HS-5 (cell line): ENCODE measurements around the gene GDF10.

Source experiments
- DNase-seq: peaks from one replicate; pipeline ENCODE4 v3.0.0-alpha.2; 2012; ENCODE audit warnings: low read depth

Gene GDF10

DNA sequence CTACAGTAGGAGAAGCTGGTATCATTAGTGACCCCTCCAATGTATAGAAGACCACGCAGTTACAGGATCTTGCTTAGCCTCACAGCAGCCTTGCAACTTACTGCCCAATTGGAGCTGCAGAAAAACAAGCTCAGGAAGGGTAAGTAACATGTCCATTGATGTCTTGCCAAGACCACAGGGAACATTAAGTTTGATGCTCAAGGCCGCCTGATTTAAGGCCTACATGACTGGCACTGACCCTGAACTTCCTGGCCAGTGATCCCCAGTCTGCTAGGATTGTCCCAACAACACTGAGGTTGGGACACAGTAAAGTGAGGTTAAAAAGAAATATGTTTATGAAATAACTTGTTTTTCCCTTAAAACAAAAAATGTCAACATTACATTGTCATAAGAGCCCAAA lies 15.4 kb downstream of the GDF10 start:
- no peak for DNase-seq

DNA sequence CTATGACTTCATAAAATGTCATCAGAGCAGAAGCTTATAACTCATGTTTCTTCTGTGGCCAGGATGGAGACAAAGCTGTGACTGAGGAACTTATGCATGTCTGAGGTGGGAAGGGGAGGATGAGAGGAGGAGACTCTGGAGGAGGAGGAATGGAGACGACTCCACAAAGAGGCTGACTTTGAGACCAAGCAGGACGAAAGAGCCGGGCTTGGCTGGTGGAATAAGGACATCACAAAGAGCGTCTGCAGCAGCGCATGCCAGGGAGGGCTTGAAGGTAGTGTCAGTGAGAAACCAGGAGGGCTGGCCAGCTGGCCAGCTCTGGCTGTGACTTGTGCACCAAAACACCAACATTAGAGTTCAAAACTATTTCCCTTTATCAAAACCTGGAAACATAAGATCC lies 16.1 kb downstream of the GDF10 start:
- no peak for DNase-seq

DNA sequence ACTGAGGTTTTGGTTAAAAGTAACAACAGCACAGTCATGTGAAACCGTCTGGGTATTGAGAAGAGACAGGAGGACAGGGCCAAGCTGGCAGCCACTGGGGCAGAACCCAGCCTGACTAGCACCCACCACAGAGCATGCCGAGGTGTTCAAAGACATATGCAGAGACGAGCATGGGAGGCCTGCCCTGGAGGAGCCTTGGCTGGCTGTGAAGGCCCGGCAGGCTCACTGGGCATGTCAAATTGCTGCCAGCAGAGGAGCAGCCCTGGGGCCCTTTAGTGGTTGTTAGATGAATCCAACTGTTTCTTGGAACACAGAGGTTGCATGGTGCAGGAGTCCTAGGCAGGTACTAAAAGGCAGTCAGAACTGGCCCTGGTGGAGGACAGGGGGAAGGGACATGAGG lies 17.3 kb downstream of the GDF10 start:
- no peak for DNase-seq

DNA sequence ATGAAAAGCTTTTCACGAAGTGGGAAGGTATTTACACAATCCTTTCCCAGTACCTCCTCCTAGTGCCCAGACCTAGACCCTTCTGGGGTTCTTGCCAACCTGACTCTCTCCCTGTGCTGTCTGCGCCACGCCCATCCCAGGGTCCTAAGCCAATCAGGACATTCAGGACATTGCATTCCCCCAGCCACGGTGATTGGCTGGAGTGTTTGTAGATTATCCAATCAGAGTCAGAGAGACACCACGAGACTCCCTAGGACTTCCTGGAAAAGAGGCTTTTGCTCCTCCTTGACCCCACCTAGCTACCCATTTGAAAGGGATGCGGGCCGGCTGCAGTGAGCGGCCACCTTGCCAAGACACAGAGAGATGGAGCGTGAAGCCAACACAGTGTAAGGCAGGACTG lies 18.7 kb downstream of the GDF10 start:
- DNase-seq = no peak

DNA sequence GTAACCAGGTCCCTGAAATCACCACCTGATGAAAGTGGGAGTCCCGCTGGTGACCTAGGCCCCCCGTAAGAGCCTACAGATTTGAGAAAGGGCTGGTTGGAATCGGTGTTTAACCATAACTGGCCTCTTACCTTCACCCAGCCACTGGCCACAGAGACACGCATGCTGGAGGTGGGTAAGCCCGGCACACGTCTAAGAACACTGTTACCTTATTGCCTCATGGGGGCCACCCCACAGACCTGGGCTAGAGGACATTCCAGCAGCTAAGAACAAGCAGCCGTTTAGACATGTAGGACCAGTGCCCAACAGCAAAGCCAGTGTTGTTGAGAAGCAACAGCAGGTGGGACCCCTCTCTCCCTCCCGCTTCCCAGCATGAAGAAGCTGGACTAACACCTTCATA lies 19.8 kb downstream of the GDF10 start:
- DNase-seq = no peak

DNA sequence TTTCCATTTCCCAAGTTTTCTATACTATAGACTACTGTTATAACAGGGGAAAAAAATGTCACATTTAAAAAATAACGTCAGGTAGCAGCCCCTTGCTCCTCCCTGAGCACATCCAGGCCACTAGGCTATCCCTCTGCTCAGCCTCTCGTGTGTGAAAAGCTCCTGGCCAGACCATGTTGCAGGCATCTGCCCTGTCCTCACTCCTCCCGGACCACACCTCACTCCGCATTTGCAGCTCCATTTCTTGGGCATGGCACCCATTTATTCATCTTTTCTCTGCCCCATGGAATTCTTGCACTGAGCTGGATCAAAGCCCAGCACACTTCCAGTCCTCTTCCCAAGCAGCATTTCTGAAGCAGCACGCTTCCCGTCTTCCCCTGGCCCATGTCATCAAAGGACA lies 20.8 kb downstream of the GDF10 start:
- no peak for DNase-seq

DNA sequence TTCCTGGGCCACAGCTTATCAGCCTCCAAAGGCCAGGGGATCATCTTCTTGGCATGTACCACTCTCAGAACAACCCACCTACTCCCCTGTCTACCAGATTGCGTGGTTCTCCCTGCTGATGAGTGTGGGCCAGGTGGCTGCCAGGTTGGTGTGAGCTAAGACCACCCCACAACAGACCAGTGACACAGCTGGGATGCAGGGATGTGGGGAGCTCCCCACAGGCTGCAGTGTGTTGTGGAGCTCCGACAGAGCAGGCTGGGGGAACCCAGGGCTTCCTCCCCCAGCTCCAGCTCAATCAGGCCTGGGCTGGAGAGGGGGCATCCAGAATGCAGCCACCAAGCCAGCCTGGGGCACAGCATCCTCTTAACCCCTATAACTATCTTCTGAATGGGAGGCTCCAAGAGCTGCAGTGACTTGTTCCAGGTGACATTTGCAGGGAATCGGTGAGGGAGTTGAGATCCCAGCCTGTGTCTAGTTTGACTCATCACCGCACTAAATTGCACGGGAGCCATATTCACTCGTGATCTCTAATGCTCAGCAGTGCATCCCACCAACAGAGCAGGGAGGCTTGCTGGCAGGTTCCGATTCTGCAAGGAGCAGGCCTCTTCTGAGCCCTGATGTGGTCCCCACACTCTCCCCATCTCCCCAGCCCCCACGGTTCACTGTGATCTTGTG lies 21.7 kb downstream of the GDF10 start:
- no peak for DNase-seq

DNA sequence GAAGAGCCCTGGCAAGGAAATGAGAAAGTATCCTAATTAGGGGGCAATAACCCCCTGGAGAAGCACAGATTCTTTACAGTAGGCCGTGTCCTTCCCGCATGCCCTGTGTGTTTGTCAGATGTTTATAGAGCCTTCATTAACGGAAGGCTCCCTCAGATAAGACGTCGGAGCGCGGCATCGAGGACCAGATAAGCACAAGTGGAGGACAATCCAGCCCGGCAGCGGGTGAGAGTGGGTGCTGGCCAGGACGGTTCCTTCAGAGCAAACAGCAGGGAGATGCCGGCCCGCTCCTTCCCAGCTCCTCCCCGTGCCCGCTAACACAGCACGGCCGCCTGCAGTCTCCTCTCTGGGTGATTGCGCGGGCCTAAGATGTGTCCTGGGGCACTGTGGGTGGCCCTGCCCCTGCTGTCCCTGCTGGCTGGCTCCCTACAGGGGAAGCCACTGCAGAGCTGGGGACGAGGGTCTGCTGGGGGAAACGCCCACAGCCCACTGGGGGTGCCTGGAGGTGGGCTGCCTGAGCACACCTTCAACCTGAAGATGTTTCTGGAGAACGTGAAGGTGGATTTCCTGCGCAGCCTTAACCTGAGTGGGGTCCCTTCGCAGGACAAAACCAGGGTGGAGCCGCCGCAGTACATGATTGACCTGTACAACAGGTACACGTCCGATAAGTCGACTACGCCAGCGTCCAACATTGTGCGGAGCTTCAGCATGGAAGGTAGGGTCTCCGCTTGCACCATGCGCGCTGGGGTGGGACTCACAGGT lies 22.5 kb downstream of the GDF10 start, which contains the start of gene GDF2:
GDF2 (plus strand) TSS at position 155 of the 762 bp plus-strand sequence; CDS start at position 370, 215 bp downstream.
- DNase-seq = no peak

DNA sequence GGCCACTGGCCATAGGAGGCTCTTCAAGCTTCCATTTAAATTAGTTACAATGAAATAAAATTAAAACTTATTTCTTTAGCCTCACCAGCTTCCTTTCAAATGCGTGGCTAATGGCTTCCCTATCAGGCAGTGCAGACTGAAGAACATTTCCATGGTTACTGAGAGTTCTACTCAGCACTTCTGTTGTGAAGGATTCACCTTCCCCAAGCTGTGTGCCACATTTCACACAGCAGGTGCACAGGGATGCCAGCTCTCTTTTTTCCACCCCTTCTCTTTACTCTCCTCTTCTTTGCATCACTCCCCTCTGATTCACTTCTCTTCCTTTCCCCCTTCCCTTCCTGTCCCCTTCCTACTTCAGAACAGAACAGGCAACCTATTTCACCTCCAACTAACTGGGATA lies 23.1 kb downstream of the GDF10 start:
- DNase-seq = no peak

DNA sequence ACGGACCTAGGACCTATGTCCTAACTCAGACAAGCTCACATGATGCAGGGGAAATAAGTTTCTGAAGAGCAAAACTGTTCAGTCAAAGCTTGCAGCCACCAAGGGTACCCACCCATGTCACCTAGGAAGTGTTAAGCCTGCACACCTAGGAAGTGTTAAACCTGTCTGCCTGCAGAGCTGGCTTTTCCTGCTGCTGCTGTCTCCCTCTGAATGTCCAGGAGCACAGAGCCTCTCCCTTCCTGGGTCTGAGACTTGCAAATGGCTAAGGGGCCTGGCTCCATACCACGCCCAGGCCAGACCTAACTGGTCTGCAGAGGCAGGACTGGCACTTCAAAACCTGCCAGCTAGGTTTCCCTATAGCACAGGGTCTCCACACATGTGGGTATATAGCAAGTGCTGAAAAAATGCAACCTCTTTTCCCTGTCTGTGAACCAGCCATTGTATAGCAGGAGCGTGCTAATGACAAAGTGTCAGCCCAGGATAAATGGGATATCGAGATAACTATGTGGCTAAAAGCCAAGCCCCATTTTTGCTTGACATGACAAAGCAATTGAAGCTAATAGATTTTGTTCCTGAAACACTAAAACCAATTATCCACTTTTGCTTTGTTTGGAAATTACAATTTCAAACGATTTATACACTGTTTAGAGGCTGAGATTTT lies 23.8 kb downstream of the GDF10 start:
- no peak for DNase-seq

DNA sequence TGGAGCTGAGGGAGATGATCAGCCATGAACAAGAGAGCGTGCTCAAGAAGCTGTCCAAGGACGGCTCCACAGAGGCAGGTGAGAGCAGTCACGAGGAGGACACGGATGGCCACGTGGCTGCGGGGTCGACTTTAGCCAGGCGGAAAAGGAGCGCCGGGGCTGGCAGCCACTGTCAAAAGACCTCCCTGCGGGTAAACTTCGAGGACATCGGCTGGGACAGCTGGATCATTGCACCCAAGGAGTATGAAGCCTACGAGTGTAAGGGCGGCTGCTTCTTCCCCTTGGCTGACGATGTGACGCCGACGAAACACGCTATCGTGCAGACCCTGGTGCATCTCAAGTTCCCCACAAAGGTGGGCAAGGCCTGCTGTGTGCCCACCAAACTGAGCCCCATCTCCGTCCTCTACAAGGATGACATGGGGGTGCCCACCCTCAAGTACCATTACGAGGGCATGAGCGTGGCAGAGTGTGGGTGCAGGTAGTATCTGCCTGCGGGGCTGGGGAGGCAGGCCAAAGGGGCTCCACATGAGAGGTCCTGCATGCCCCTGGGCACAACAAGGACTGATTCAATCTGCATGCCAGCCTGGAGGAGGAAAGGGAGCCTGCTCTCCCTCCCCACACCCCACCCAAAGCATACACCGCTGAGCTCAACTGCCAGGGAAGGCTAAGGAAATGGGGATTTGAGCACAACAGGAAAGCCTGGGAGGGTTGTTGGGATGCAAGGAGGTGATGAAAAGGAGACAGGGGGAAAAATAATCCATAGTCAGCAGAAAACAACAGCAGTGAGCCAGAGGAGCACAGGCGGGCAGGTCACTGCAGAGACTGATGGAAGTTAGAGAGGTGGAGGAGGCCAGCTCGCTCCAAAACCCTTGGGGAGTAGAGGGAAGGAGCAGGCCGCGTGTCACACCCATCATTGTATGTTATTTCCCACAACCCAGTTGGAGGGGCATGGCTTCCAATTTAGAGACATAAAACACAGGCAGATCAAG lies 25.6 kb downstream of the GDF10 start:
- no peak for DNase-seq

DNA sequence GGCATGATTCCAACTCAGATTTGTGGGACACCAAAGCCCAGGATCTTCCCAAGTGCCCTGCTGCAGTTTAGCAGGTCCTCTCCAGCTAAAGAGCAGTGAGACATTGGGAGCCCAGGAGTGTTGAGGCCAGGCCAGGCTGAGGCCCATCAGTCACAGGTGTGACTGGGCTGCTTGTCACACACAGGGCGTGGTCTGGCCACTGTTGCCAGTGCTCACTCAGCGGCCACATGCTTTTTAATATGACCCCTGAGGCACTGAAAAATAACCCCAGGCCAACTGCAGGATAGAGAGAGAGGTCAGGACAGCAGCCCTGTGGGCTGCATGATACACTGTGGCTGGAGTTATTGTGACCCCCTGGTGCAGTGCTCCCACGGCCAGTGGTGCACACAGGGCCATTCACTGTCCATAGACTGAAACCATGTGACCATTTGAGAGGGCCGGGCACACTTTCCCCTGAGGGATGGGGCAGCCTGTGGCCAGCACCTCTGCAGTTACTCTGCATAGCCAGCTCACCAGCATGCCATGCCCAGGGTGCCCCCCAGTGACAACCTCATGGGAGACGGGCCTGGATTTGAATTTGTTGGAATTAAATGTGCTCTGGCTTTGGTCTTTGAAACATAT lies 26.4 kb downstream of the GDF10 start:
- no peak for DNase-seq

DNA sequence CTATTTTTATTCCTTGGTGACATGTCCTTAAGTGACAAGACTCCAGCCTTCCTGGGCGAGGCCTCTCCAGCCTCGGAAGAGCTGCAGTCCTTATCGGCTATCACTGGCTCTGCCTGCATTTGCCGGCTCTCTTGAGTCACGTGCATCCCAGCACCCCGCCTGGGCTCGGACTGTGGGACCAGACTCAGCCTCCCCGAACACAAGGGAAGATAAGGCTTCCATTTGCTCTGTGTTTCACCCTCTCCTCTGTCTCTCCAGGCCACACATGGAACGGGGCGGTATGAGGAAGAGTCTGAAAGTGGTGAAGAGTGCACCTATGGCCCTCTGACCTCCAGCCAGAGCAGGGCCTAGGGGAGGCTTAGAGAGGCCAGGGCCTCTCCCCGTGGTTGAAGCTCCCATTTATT lies 26.9 kb downstream of the GDF10 start:
- DNase-seq = no peak

DNA sequence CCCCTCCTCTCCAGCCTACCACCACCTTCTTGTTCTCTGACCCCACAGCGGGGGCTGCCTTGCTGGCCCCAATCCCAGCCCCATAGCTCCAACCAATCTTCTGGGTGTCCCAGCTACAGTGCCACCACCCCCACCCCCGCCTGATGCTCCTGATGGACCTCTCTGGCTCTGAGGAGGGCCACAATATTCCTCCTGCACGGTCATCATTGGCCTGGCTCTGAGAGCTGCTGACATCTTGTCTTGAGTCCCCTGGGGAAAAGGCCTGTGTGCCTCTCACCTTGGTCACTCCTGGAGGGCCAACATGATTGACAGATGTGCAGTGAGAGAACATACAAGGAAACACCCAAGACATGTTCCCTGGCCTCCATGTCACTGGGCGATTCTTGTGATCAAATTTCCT lies 29.9 kb downstream of the GDF10 start:
- DNase-seq = no peak

DNA sequence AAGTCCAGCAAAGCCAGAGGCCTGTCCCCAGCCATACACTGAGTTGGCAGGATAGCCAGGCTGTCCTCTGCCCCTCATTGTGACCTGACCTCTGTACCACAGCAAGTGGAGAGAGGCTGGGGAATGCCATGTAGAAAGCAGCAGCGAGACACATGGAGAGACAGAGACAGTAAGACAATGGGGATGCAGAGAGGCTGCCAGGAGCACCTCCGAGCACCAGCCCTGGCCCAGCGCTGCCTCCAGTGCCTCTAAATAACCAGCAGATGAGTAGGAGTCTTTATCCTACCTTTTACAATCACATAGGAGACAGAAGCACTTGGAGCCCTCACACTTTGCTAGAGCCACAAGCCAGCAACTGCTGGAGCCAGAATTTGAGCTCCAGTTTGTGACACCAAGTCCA lies 30.4 kb downstream of the GDF10 start:
- no peak for DNase-seq

DNA sequence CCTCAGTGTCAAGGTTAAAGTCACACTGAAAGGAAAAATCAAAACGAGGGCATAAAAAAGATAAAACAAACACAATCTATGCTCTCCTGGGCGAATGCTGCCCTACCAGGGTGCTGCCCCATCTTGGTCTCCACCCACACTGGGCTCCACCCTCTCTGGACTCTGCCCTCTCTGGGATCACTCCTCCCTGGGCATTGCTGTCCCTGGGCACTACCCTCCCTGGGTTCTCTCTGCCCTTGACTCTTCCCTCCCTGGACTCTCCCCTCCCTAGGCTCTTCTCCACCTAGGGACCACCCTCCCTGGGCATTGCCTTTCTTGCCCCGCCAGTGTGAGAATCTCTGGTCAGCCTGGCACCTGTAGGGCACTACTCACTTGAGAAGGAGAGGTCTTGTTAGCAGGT lies 30.8 kb downstream of the GDF10 start:
- no peak for DNase-seq

DNA sequence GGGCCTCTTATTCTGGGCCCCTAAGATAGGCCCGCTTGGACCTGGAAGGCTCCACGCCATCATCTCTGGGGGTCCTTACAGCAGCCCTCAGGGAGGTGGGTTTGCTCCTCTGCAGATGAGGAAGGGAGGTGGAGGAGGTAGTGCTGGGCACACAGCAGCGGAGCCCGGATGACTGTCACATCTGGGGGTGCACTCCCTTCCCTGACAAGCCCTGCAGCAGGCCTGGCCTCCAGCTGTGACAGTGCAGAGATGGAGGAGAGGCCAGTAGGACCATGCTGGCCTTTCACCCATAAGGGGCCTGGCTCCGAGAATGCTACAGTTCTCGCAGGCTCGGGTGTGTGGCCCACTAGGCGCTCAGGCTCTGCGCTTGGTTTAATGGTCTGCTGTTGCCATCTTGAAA lies 31.5 kb downstream of the GDF10 start:
- no peak for DNase-seq

DNA sequence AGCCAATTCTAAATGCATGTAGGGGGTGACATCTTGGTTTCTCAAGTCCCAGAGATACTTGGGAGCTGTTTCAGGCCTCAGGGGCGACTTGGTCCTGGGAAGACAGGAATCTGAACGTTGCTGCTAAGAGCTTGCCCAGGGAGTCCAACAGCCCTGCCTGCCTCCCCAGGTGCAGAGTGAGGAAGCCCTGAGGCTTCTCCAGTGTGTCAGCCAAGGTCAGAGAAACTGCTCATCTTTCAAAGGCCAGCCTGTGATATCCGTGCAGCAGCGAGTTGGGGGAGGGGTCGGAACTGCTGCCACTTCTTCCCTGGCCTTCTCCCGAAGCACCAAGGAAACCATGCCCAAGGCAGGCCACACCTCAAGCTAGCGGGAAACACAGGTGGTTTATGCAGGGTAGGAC lies 32.0 kb downstream of the GDF10 start:
- DNase-seq = no peak

DNA sequence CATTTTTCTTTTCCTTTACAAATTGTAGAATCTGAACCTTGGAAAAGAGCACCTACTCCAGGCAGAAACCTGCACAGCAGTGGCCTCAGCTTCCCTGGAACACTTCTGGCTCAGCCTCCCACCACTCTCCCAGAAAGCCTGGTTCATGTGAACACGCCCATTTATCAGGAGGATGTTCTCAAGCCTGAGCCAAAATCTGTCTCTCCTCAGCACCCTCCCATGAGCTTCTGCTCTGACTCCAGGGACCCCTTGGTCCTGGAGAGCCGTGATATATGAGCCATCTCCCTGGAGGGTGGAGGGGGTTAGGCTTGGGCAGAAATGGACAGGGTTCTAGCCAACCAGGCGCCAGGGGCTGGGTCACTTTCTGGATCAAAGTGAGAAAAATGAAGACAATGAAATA lies 32.4 kb downstream of the GDF10 start:
- no peak for DNase-seq

DNA sequence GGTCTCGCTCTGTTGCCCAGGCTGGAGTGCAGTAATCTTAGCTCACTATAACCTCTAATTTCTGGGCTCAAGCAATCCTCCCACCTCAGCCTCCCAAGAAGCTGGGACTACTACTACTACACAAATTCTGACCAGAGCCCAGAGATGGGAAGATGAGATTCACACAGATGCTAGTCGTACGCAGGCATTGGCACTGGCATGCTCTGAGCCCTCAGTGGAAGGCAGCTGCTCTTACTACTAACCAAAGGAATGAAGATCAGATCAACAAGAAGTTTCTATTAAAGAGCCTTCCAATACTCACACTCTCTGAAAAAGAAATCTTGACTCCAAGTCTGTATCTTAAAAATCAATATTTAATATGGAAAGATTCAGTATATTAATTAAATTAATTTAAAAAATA lies 32.9 kb downstream of the GDF10 start:
- no peak for DNase-seq

DNA sequence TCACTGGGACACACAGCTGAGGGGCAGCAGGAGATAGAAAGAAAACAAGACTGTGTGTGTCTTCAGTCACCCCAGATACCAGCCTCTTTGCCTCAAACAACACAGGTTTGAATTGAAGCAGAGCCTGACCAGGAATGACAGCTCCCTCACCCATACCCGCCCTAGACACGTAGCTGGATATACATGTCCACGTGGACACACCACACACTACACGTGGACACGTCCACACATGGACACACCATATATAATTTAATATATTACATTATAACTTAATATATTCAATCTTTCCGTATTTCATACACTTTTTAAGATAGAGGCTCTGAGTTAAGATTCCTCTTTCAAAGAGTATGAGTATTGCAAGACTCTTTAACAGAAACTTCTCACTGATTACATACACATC lies 33.5 kb downstream of the GDF10 start:
- DNase-seq = no peak
